Endothelial cell of umbilical vein (primary cell): ENCODE results near the gene CRIM1. TPM values are rescaled to one million over a fixed set of nuclear protein-coding genes. Genes with fewer than 3 reads are reported as not detected.

ENCODE experiments used
- BruUV-seq: library from RNA; stranded (reverse); fragments of 400-500 nt; replicated peaks from 2 replicates; lab custom pipeline; 2021; lab: Mats Ljungman, UMichigan
- CTCF ChIA-PET: fragments of 300-600, 350-600 bp; sonication (Branson Sonifier 250); formaldehyde crosslinking; loops from one replicate; lab custom pipeline; 2021; ENCODE audit warnings: antibody characterized with exemption, inconsistent platforms; lab: Charles Lee
- POLR2A ChIA-PET: fragments of 300-600, 350-600 bp; sonication (Branson Sonifier 250); formaldehyde crosslinking; loops from one replicate; lab custom pipeline; 2021; ENCODE audit warnings: antibody characterized with exemption, inconsistent platforms; lab: Charles Lee
- DNase-seq: peaks from one replicate; pipeline ENCODE4 v3.0.0-alpha.2; 2011; ENCODE audit warnings: low read depth, low spot score
- FAIRE-seq: peaks from 2 replicates; lab custom pipeline; 2011; peaks lifted over from hg19 to GRCh38; lab: Jason Lieb, UNC
- H2AFZ ChIP-seq: 2 replicates; pipeline ENCODE4 v1.6.0; 2012; ENCODE audit warnings: low read depth, low read length, control low read depth, inconsistent platforms
- H3K27ac ChIP-seq: 2 replicates; pipeline ENCODE4 v1.5.1; 2011; ENCODE audit warnings: low read depth, mild to moderate bottlenecking, control low read depth, low read length, moderate library complexity; ENCODE audit not compliant: insufficient read depth
- H3K27me3 ChIP-seq, 2 experiments: 2 replicates each; pipeline versions ENCODE4 v1.6.0 to v1.6.1; 2011; ENCODE audit warnings: low read length in 2 of 2, mixed read lengths in 1 of 2; ENCODE audit not compliant: control insufficient read depth in 2 of 2, insufficient read depth in 2 of 2
- H3K36me3 ChIP-seq, 2 experiments: 2 replicates in 1 of 2; 3 replicates in 1 of 2; pipeline ENCODE4 v1.5.1; 2011; ENCODE audit warnings: low read length in 2 of 2, mild to moderate bottlenecking in 1 of 2, moderate library complexity in 1 of 2; ENCODE audit not compliant: control insufficient read depth in 2 of 2, insufficient read depth in 2 of 2; ENCODE audit errors: extremely low read depth in 1 of 2
- H3K4me1 ChIP-seq: 3 replicates; pipeline ENCODE4 v1.5.1; 2011; ENCODE audit warnings: mild to moderate bottlenecking, low read length; ENCODE audit not compliant: control insufficient read depth, insufficient read depth; ENCODE audit errors: extremely low read depth
- H3K4me2 ChIP-seq: 2 replicates; pipeline ENCODE4 v1.6.1; 2011; ENCODE audit warnings: low read length, control low read depth, mixed read lengths; ENCODE audit not compliant: insufficient read depth
- H3K4me3 ChIP-seq, 3 experiments: fragments of 200-600 bp in 1 of 3; sonication (generic), shearing (Covaris generic) in 1 of 3; replicated peaks in 1 of 3; 2 replicates each; pipeline ENCODE4 v1.5.1; 2011 to 2016; ENCODE audit warnings: control low read depth in 3 of 3, low read length in 3 of 3, mild to moderate bottlenecking in 2 of 3, inconsistent platforms in 1 of 3, low read depth in 1 of 3, moderate library complexity in 1 of 3; ENCODE audit not compliant: insufficient read depth in 1 of 3
- H3K79me2 ChIP-seq: 2 replicates; pipeline ENCODE4 v1.6.0; 2012; ENCODE audit warnings: low read length, inconsistent platforms; ENCODE audit not compliant: control insufficient read depth, insufficient read depth
- H3K9ac ChIP-seq: replicated peaks from 2 replicates; pipeline ENCODE3; 2011; ENCODE audit warnings: low read length, control low read depth; ENCODE audit not compliant: insufficient read depth; ENCODE audit errors: extremely low read depth
- H3K9me1 ChIP-seq: replicated peaks from 3 replicates; pipeline ENCODE4 v1.6.0; 2011; ENCODE audit warnings: mild to moderate bottlenecking, low read length; ENCODE audit not compliant: control insufficient read depth, insufficient read depth; ENCODE audit errors: extremely low read depth
- H3K9me3 ChIP-seq: replicated peaks from 2 replicates; pipeline ENCODE4 v1.5.1; 2012; ENCODE audit warnings: low read length, inconsistent platforms; ENCODE audit not compliant: control insufficient read depth, insufficient read depth
- H4K20me1 ChIP-seq: replicated peaks from 2 replicates; pipeline ENCODE3; 2011; ENCODE audit warnings: mild to moderate bottlenecking, low read length; ENCODE audit not compliant: control insufficient read depth, insufficient read depth; ENCODE audit errors: extremely low read depth
- EZH2 ChIP-seq: IDR thresholded peaks from 2 replicates; pipeline ENCODE4 v1.6.1; 2012; ENCODE audit warnings: borderline replicate concordance, low read depth, mild to moderate bottlenecking, moderate library complexity, low read length, inconsistent platforms; ENCODE audit not compliant: severe bottlenecking
- FOS ChIP-seq: IDR thresholded peaks from 2 replicates; pipeline ENCODE4 v1.6.1; 2011; ENCODE audit warnings: mild to moderate bottlenecking, low read length, moderate library complexity, borderline replicate concordance; ENCODE audit not compliant: insufficient read depth
- GATA2 ChIP-seq: IDR thresholded peaks from 2 replicates; pipeline ENCODE4 v1.7.0; 2011; ENCODE audit warnings: low read depth, mild to moderate bottlenecking, moderate library complexity, mixed read lengths, low read length; ENCODE audit not compliant: insufficient read length, insufficient read depth
- MYC ChIP-seq: IDR thresholded peaks from one replicate; pipeline ENCODE4 v1.6.1; 2011; ENCODE audit warnings: mild to moderate bottlenecking, low read depth, low read length
- POLR2A ChIP-seq: IDR thresholded peaks from 2 replicates; pipeline ENCODE4 v1.6.1; 2012; ENCODE audit warnings: low read depth, mild to moderate bottlenecking, control low read depth, low read length
- POLR2AphosphoS5 ChIP-seq: IDR thresholded peaks from 2 replicates; pipeline ENCODE4 v1.6.1; 2012; ENCODE audit warnings: low read depth, mild to moderate bottlenecking, control low read depth, low read length, moderate library complexity; ENCODE audit not compliant: insufficient read depth
- dilution Hi-C: fragments of 300-500 bp; cut with MboI; formaldehyde crosslinking; loops from one replicate; pipeline ENCODE4 v1.15.0; 2019; ENCODE audit warnings: low sequenced_read_pairs; ENCODE audit not compliant: extremely low pct_ligation_motif_present
- intact Hi-C: fragments of 100-400 bp; cut with micrococcal nuclease; formaldehyde crosslinking; loops from one replicate; pipeline ENCODE4 v1.10.0; 2022
- polyA plus RNA-seq, 4 experiments: library from polyadenylated mRNA; depleted of rRNA in 3 of 4; stranded (reverse) in 3 of 4; unstranded in 1 of 4; fragments of >200 nt; gene quantifications; 2 replicates each; pipeline versions ENCODE4 v1.2.1 to v1.2.3, GENCODE V29; 2011 to 2012; ENCODE audit warnings: missing spikeins in 1 of 4
- total RNA-seq: library from RNA; stranded (reverse); gene quantifications from 2 replicates; pipeline ENCODE4 v1.2.3, GENCODE V29; 2021
- TF ChIP-seq, protein P1 (sequence below), 2 donors: IDR thresholded peaks; 1 replicate in 1 of 2; 2 replicates in 1 of 2; pipeline ENCODE4 v1.5.1; 2011; ENCODE audit warnings: low read length in 2 of 2, mild to moderate bottlenecking in 2 of 2, moderate library complexity in 2 of 2, control low read depth in 1 of 2, inconsistent platforms in 1 of 2, low read depth in 1 of 2; ENCODE audit not compliant: insufficient read depth in 1 of 2; ENCODE audit errors: extremely low read depth in 1 of 2
- TF ChIP-seq, protein P2 (sequence below): IDR thresholded peaks from 2 replicates; pipeline ENCODE4 v1.6.1; 2011; ENCODE audit not compliant: insufficient read depth, insufficient read length

CRIM1 gene
- total and polyA plus RNA-seq, 2 donors (not counting 3 experiments of a cell fraction or from before 2014, with no cell fraction given): 422 to 649 TPM

DNA sequence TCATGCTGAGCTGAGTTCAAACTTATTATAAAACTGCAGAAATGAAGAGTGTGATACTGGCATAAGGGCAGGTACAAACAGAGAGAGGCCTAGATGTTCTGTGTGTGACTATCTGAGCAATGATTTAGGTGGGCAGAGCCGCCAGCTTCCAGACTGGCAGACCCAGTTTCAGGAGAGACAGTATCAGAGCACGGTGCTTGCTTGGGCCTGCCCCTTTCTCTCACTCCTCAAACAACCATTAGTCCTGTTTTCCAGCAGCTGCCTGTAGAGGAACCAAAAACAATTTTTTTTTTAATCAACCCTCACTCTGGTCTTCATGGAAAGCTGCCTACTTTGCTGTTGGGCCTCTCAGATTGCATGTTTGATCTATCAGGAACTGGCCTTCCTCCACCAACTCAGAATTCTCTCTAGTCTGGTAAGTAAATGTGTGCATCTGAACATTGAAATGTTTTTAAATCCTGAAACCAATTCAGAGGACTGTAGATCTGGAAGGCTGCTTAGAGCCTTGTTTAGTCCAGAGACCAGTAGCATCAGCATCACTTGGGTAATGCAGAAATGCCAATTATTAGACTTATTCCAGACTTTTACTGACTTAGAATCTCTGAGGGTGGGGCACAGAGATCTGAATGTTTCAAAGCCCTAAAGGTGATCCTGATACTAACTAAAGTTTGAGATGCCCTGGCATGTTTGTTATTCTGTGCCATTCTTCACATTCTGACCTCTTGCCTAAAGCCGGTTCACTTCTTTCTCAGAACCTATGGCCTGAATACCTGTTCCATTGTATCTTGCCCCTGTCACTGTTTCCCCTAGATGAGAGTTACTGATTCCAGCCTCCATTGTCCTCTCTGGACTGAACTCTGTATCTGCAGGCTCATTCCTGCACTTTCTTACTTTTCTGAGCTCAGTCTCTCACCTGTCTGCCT lies 24.8 kb upstream of the CRIM1 start:
- intact Hi-C loops (no loop called here), dilution Hi-C loops (no loop called here)
- Histone ChIP-seq H3K9me3 (no peaks in the 10 kb centered on the region), H3K4me3 (no peak overlapping the region), H3K79me2 (no peaks in the 10 kb centered on the region), H3K9ac (no peak overlapping the region), H3K4me2 (no peak overlapping the region), H3K27me3 (peaks cover 0 to 2% of the 10 kb centered on the region in 2 experiments), H4K20me1 (no peaks in the 10 kb centered on the region), H3K4me1 (no peaks in the 10 kb centered on the region), H2AFZ (no peak overlapping the region), H3K9me1 (no peaks in the 10 kb centered on the region), H3K36me3 (no peaks in the 10 kb centered on the region), H3K27ac (no peak overlapping the region)
- FAIRE-seq: no peak
- BruUV-seq: no TSS peak
- ChIA-PET POLR2A (no interaction called here), CTCF (interaction anchor here (1.7 kb wide), 1 partner anchor 9 kb away, joined by 6 read pairs; no protein-coding TSS in a partner anchor)
- no peak for DNase-seq
- no peak for TF ChIP-seq FOS
- TF ChIP-seq POLR2A: no peak
- no peak for TF ChIP-seq EZH2
- no peak for TF ChIP-seq MYC
- TF ChIP-seq, protein P1, sequence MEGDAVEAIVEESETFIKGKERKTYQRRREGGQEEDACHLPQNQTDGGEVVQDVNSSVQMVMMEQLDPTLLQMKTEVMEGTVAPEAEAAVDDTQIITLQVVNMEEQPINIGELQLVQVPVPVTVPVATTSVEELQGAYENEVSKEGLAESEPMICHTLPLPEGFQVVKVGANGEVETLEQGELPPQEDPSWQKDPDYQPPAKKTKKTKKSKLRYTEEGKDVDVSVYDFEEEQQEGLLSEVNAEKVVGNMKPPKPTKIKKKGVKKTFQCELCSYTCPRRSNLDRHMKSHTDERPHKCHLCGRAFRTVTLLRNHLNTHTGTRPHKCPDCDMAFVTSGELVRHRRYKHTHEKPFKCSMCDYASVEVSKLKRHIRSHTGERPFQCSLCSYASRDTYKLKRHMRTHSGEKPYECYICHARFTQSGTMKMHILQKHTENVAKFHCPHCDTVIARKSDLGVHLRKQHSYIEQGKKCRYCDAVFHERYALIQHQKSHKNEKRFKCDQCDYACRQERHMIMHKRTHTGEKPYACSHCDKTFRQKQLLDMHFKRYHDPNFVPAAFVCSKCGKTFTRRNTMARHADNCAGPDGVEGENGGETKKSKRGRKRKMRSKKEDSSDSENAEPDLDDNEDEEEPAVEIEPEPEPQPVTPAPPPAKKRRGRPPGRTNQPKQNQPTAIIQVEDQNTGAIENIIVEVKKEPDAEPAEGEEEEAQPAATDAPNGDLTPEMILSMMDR (IDR thresholded peaks at IDR 0.05; ENCODE audit: extremely low read depth in 1 of 2, insufficient read depth in 1 of 2, low read depth in 1 of 2, low read length in 2 of 2): no peak
- TF ChIP-seq POLR2AphosphoS5: no peak
- no peak for TF ChIP-seq GATA2
- TF ChIP-seq, protein P2, sequence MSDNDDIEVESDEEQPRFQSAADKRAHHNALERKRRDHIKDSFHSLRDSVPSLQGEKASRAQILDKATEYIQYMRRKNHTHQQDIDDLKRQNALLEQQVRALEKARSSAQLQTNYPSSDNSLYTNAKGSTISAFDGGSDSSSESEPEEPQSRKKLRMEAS: no peak
